T-helper 17 cell (primary cell): ENCODE results near the gene WASL. TPM values are rescaled to one million over a fixed set of nuclear protein-coding genes. Genes with fewer than 3 reads are reported as not detected.
A peak's percentile ranks its signal among the peaks of the same experiment; 100 is the strongest.
"Not testable (repeated sequence)": the region's sequence is repeated elsewhere in the genome, so short reads cannot be mapped to it uniquely, and the experiment has no call there.

Experiments used
- ATAC-seq: fragments of 150-1000 bp; cut with Tn5 transposase; 2 replicates; pipeline ENCODE4 v1.10.0; 2021; ENCODE audit warnings: mild to moderate bottlenecking, moderate library complexity
- DNase-seq, 3 donors: peaks; one replicate each; pipeline versions ENCODE4 v3.0.0 to v3.0.0-alpha.2; 2020 to 2021
- H3K9me3 ChIP-seq: one replicate; pipeline ENCODE4 v1.7.0; 2013; ENCODE audit warnings: low read length, mild to moderate bottlenecking; ENCODE audit not compliant: control insufficient read depth, poor library complexity, severe bottlenecking
- H3K27ac Mint-ChIP-seq: one replicate; pipeline ENCODE4 v1.8.0; 2022; ENCODE audit warnings: mild to moderate bottlenecking, moderate library complexity, mixed read lengths
- H3K27me3 Mint-ChIP-seq: one replicate; pipeline ENCODE4 v1.8.0; 2022; ENCODE audit warnings: mixed read lengths
- H3K36me3 Mint-ChIP-seq: one replicate; pipeline ENCODE4 v1.8.0; 2022; ENCODE audit warnings: low read depth, mixed read lengths
- H3K4me1 Mint-ChIP-seq: one replicate; pipeline ENCODE4 v1.8.0; 2022; ENCODE audit warnings: mild to moderate bottlenecking, mixed read lengths
- H3K4me3 Mint-ChIP-seq: one replicate; pipeline ENCODE4 v1.8.0; 2022; ENCODE audit warnings: mild to moderate bottlenecking, moderate library complexity, mixed read lengths
- total RNA-seq, 4 donors: library from RNA in 2 of 4; stranded (reverse) in 2 of 4; gene quantifications; one replicate each; pipeline ENCODE4 v1.2.3 and lab custom pipeline; 2022 to 2026

WASL gene
- total RNA-seq, 2 donors from 2014 or later = 9.5 to 10.0 TPM

GRCh38 chr7:123782071-123782798, 33.4 kb upstream of the WASL start:
- Mint-ChIP-seq H3K27ac (no peak overlapping the region), H3K36me3 (no peaks in the 10 kb centered on the region), H3K4me3 (no peak overlapping the region), H3K4me1 (no peaks in the 10 kb centered on the region), H3K27me3 (peaks cover 14% of the 10 kb centered on the region)
- DNase-seq (no peak), ATAC-seq (no peak)
- H3K9me3 ChIP-seq = no peaks in the 10 kb centered on the region

- ATAC-seq, H3K9me3 ChIP-seq, H3K27ac Mint-ChIP-seq, H3K4me1 Mint-ChIP-seq, H3K4me3 Mint-ChIP-seq, DNase-seq, H3K36me3 Mint-ChIP-seq: not testable (repeated sequence)
- peaks cover 23% of the 10 kb centered on the region for H3K27me3 Mint-ChIP-seq
Measured at GRCh38 chr7:123780472-123780871, 31.7 kb upstream of the WASL start.

GRCh38 chr7:123774496-123774895, 25.7 kb upstream of the WASL start:
- Mint-ChIP-seq H3K36me3 (no peaks in the 10 kb centered on the region), H3K4me3 (no peak overlapping the region), H3K27me3 (peaks cover 35% of the 10 kb centered on the region), H3K27ac (no peak overlapping the region), H3K4me1 (peaks cover 7% of the 10 kb centered on the region)
- ATAC-seq = no peak
- no peaks in the 10 kb centered on the region for H3K9me3 ChIP-seq
- no peak for DNase-seq

- Mint-ChIP-seq H3K4me3 (no peak overlapping the region), H3K36me3 (no peaks in the 10 kb centered on the region), H3K27ac (no peak overlapping the region), H3K4me1 (peaks cover 7% of the 10 kb centered on the region), H3K27me3 (peaks cover 35% of the 10 kb centered on the region)
- DNase-seq (no peak), ATAC-seq (no peak)
- H3K9me3 ChIP-seq = no peaks in the 10 kb centered on the region
Measured at GRCh38 chr7:123773481-123773880, 24.7 kb upstream of the WASL start.

GRCh38 chr7:123772652-123773051, 23.8 kb upstream of the WASL start:
- H3K4me3 Mint-ChIP-seq = no peak overlapping the region

GRCh38 chr7:123771846-123772245, 23.0 kb upstream of the WASL start:
- Mint-ChIP-seq H3K27me3 (peaks cover 35% of the 10 kb centered on the region), H3K27ac (no peak overlapping the region), H3K4me3 (no peak overlapping the region), H3K4me1 (peaks cover 7% of the 10 kb centered on the region), H3K36me3 (no peaks in the 10 kb centered on the region)
- no peaks in the 10 kb centered on the region for H3K9me3 ChIP-seq
- DNase-seq (no peak), ATAC-seq (no peak)

More at GRCh38 chr7:123772652-123773051, 23.8 kb upstream of the WASL start:
- Mint-ChIP-seq H3K27me3 (peaks cover 35% of the 10 kb centered on the region), H3K27ac (no peak overlapping the region), H3K36me3 (no peaks in the 10 kb centered on the region), H3K4me1 (peaks cover 7% of the 10 kb centered on the region)
- ATAC-seq (no peak), DNase-seq (no peak)
- H3K9me3 ChIP-seq = no peaks in the 10 kb centered on the region

- ATAC-seq = no peak
- peaks cover 7% of the 10 kb centered on the region for H3K4me1 Mint-ChIP-seq
- no peak overlapping the region for H3K27ac Mint-ChIP-seq
- H3K27me3 Mint-ChIP-seq = peaks cover 32% of the 10 kb centered on the region
- H3K4me3 Mint-ChIP-seq = no peak overlapping the region
- H3K9me3 ChIP-seq = no peaks in the 10 kb centered on the region
- H3K36me3 Mint-ChIP-seq = no peaks in the 10 kb centered on the region
- no peak for DNase-seq
Measured at GRCh38 chr7:123771256-123771655, 22.5 kb upstream of the WASL start.

- peaks cover 2% of the 10 kb centered on the region for H3K36me3 Mint-ChIP-seq
- peaks cover 7% of the 10 kb centered on the region for H3K4me1 Mint-ChIP-seq
- H3K27me3 Mint-ChIP-seq = peaks cover 32% of the 10 kb centered on the region
- DNase-seq (no peak), ATAC-seq (no peak)
- H3K27ac Mint-ChIP-seq = no peak overlapping the region
- no peaks in the 10 kb centered on the region for H3K9me3 ChIP-seq
- peak overlapping the region; percentile 50 for H3K4me3 Mint-ChIP-seq
Measured at GRCh38 chr7:123770378-123770777, 21.6 kb upstream of the WASL start.

GRCh38 chr7:123769371-123769770, 20.6 kb upstream of the WASL start:
- Mint-ChIP-seq H3K36me3 (peaks cover 2% of the 10 kb centered on the region), H3K27me3 (peaks cover 32% of the 10 kb centered on the region), H3K27ac (no peak overlapping the region), H3K4me3 (no peak overlapping the region), H3K4me1 (peaks cover 7% of the 10 kb centered on the region)
- no peak for ATAC-seq
- H3K9me3 ChIP-seq = no peaks in the 10 kb centered on the region
- DNase-seq = no peak

GRCh38 chr7:123768493-123768892, 19.7 kb upstream of the WASL start:
- Mint-ChIP-seq H3K27ac (no peak overlapping the region), H3K36me3 (peaks cover 2% of the 10 kb centered on the region), H3K27me3 (peaks cover 32% of the 10 kb centered on the region), H3K4me1 (peaks cover 7% of the 10 kb centered on the region), H3K4me3 (no peak overlapping the region)
- no peaks in the 10 kb centered on the region for H3K9me3 ChIP-seq
- DNase-seq (no peak), ATAC-seq (no peak)

- Mint-ChIP-seq H3K27me3 (peaks cover 7% of the 10 kb centered on the region), H3K27ac (no peak overlapping the region), H3K36me3 (peaks cover 2% of the 10 kb centered on the region), H3K4me3 (no peak overlapping the region), H3K4me1 (no peaks in the 10 kb centered on the region)
- no peak for ATAC-seq
- no peaks in the 10 kb centered on the region for H3K9me3 ChIP-seq
- DNase-seq = no peak
Measured at GRCh38 chr7:123763191-123763661, 14.4 kb upstream of the WASL start.

- H3K27me3 Mint-ChIP-seq = peaks cover 7% of the 10 kb centered on the region
Measured at GRCh38 chr7:123761729-123762128, 12.9 kb upstream of the WASL start.

GRCh38 chr7:123757095-123757494, 8.3 kb upstream of the WASL start:
- no peak overlapping the region for H3K4me3 Mint-ChIP-seq
- peaks cover 5% of the 10 kb centered on the region for H3K4me1 Mint-ChIP-seq
- ATAC-seq = no peak
- no peaks in the 10 kb centered on the region for H3K9me3 ChIP-seq
- H3K36me3 Mint-ChIP-seq = no peaks in the 10 kb centered on the region
- H3K27me3 Mint-ChIP-seq = no peaks in the 10 kb centered on the region
- no peak overlapping the region for H3K27ac Mint-ChIP-seq
- DNase-seq = no peak

More at GRCh38 chr7:123761729-123762128, 12.9 kb upstream of the WASL start:
- Mint-ChIP-seq H3K27ac (no peak overlapping the region), H3K4me1 (no peaks in the 10 kb centered on the region), H3K36me3 (peaks cover 2% of the 10 kb centered on the region), H3K4me3 (no peak overlapping the region)
- ATAC-seq (no peak), DNase-seq (no peak)
- no peaks in the 10 kb centered on the region for H3K9me3 ChIP-seq

- H3K36me3 Mint-ChIP-seq = no peaks in the 10 kb centered on the region
- no peak overlapping the region for H3K27ac Mint-ChIP-seq
- H3K9me3 ChIP-seq = no peaks in the 10 kb centered on the region
- ATAC-seq (no peak), DNase-seq (no peak)
- H3K4me1 Mint-ChIP-seq = peaks cover 5% of the 10 kb centered on the region
- no peak overlapping the region for H3K4me3 Mint-ChIP-seq
- no peaks in the 10 kb centered on the region for H3K27me3 Mint-ChIP-seq
Measured at GRCh38 chr7:123755338-123755737, 6.5 kb upstream of the WASL start.
